HG03045 (cell line): ENCODE measurements around the gene FAM222A.

Experiments used
- ATAC-seq: cut with Tn5 transposase; IDR thresholded peaks from one replicate; pipeline ENCODE4 v1.9.1; 2021; ENCODE audit warnings: mild to moderate bottlenecking, moderate library complexity; ENCODE audit not compliant: unreplicated experiment

The FAM222A gene

GRCh38 chr12:109737126-109737525, 23.5 kb downstream of the FAM222A start:
- no peak for ATAC-seq

- ATAC-seq: no peak
These were observed 24.0 kb downstream of the FAM222A start for GRCh38 chr12:109737631-109738030.

GRCh38 chr12:109738209-109738608, 24.6 kb downstream of the FAM222A start:
- ATAC-seq: no peak

- no peak for ATAC-seq
These were observed 25.4 kb downstream of the FAM222A start for GRCh38 chr12:109738878-109739665.

- no peak for ATAC-seq
These were observed 26.4 kb downstream of the FAM222A start for GRCh38 chr12:109739747-109740693.

- no peak for ATAC-seq
These were observed 27.1 kb downstream of the FAM222A start for GRCh38 chr12:109740694-109741245.

GRCh38 chr12:109741286-109741969, 27.8 kb downstream of the FAM222A start:
- no peak for ATAC-seq

- ATAC-seq: no peak
These were observed 28.5 kb downstream of the FAM222A start for GRCh38 chr12:109741970-109742703.

- ATAC-seq: no peak
These were observed 29.7 kb downstream of the FAM222A start for GRCh38 chr12:109743076-109743910.

- ATAC-seq: no peak
These were observed 30.4 kb downstream of the FAM222A start for GRCh38 chr12:109744026-109744425.

- ATAC-seq: no peak
These were observed 31.6 kb downstream of the FAM222A start for GRCh38 chr12:109744986-109745942.

GRCh38 chr12:109752117-109753053, 38.8 kb downstream of the FAM222A start:
- ATAC-seq: no peak

- no peak for ATAC-seq
These were observed 39.4 kb downstream of the FAM222A start for GRCh38 chr12:109753054-109753401.

GRCh38 chr12:109753959-109754358, 40.3 kb downstream of the FAM222A start:
- no peak for ATAC-seq

- no peak for ATAC-seq
These were observed 42.8 kb downstream of the FAM222A start for GRCh38 chr12:109756457-109756856.

GRCh38 chr12:109757671-109758265, 44.1 kb downstream of the FAM222A start:
- ATAC-seq: no peak
